HepG2 (cell line): ENCODE results near the gene DOK5. TPM values are rescaled to one million over a fixed set of nuclear protein-coding genes. Genes with fewer than 3 reads are reported as not detected.

ENCODE experiments used
- ATAC-seq: fragments of 200-7000 bp; cut with Tn5 transposase; 3 replicates; pipeline ENCODE4 v1.9.1; 2020; ENCODE audit warnings: mild to moderate bottlenecking, moderate library complexity
- BruUV-seq: library from RNA; stranded (reverse); fragments of 400-500 nt; replicated peaks from 2 replicates; lab custom pipeline; 2021; lab: Mats Ljungman, UMichigan
- CTCF ChIA-PET: fragments of 300-600 bp; formaldehyde crosslinking; extraction: SDS; loops from one replicate; lab custom pipeline; 2021; ENCODE audit warnings: low total read pairs, inconsistent platforms, low intra/inter-chr PET ratio; lab: Yijun Ruan, JAX
- POLR2A ChIA-PET: fragments of 350-600 bp; sonication (Branson Sonifier 250); formaldehyde crosslinking; loops from one replicate; lab custom pipeline; 2020; ENCODE audit warnings: antibody characterized with exemption, inconsistent platforms; lab: Yijun Ruan, JAX
- DNase-seq: peaks from one replicate; pipeline ENCODE4 v3.0.0-alpha.2; 2015; ENCODE audit warnings: low spot score
- FAIRE-seq: peaks from 3 replicates; lab custom pipeline; 2011; peaks lifted over from hg19 to GRCh38; lab: Jason Lieb, UNC
- H2AFZ ChIP-seq: one replicate; pipeline ENCODE4 v1.6.1; 2011; ENCODE audit warnings: low read length, inconsistent platforms
- H3K27ac ChIP-seq: fragments of 300-600 bp; 3 replicates; pipeline ENCODE4 v1.8.0; 2011; ENCODE audit warnings: mixed run types, mild to moderate bottlenecking, mixed read lengths, low read length, inconsistent platforms; ENCODE audit not compliant: insufficient read depth; ENCODE audit errors: extremely low read length
- H3K27me3 ChIP-seq, 2 experiments: fragments of 200-600 bp in 1 of 2; 2 replicates in 1 of 2; 3 replicates in 1 of 2; pipeline versions ENCODE4 v1.6.0 to v1.8.0; 2011; ENCODE audit warnings: low read length in 2 of 2, mild to moderate bottlenecking in 2 of 2, moderate library complexity in 2 of 2, inconsistent platforms in 1 of 2; ENCODE audit not compliant: insufficient read depth in 2 of 2, control insufficient read depth in 1 of 2
- H3K36me3 ChIP-seq, 2 experiments: fragments of 200-600 bp in 1 of 2; replicated peaks in 1 of 2; 2 replicates in 1 of 2; 3 replicates in 1 of 2; pipeline versions ENCODE4 v1.5.1 to v1.8.0; 2011; ENCODE audit warnings: low read length in 2 of 2, inconsistent platforms in 1 of 2; ENCODE audit not compliant: insufficient read depth in 2 of 2, control insufficient read depth in 1 of 2
- H3K4me1 ChIP-seq: 2 replicates; pipeline ENCODE4 v1.5.1; 2012; ENCODE audit warnings: low read length, inconsistent platforms; ENCODE audit not compliant: insufficient read depth
- H3K4me2 ChIP-seq: 2 replicates; pipeline ENCODE4 v1.6.0; 2011; ENCODE audit warnings: low read depth, low read length, inconsistent platforms
- H3K4me3 ChIP-seq, 3 experiments: fragments of 200-600 bp in 1 of 3; sonication (generic), shearing (Covaris generic) in 1 of 3; replicated peaks in 1 of 3; 2 replicates each; pipeline ENCODE4 v1.5.1; 2011 to 2016; ENCODE audit warnings: low read length in 3 of 3, inconsistent platforms in 2 of 3, low read depth in 2 of 3, mild to moderate bottlenecking in 2 of 3, control low read depth in 1 of 3, mixed read lengths in 1 of 3; ENCODE audit not compliant: insufficient read depth in 1 of 3
- H3K79me2 ChIP-seq: one replicate; pipeline ENCODE4 v1.6.1; 2011; ENCODE audit warnings: low read length, inconsistent platforms; ENCODE audit not compliant: insufficient read depth
- H3K9ac ChIP-seq: 2 replicates; pipeline ENCODE4 v1.6.0; 2011; ENCODE audit warnings: mild to moderate bottlenecking, low read depth, low read length, inconsistent platforms; ENCODE audit not compliant: insufficient read depth
- H3K9me3 ChIP-seq: 2 replicates; pipeline ENCODE4 v1.5.1; 2012; ENCODE audit warnings: mild to moderate bottlenecking, low read length
- H4K20me1 ChIP-seq: 2 replicates; pipeline ENCODE4 v1.6.0; 2011; ENCODE audit warnings: inconsistent platforms, mild to moderate bottlenecking, low read length, moderate library complexity; ENCODE audit not compliant: insufficient read depth
- ATF7 ChIP-seq, 2 experiments: fragments of 450-650 bp in 1 of 2; sonication (generic) in 1 of 2; formaldehyde crosslinking in 1 of 2; IDR thresholded peaks; 2 replicates each; pipeline versions ENCODE4 v1.4.0 to v1.6.1; 2016 to 2020; ENCODE audit warnings: antibody characterized with exemption in 1 of 2, mild to moderate bottlenecking in 1 of 2, missing genetic modification reagents in 1 of 2
- CEBPB ChIP-seq: IDR thresholded peaks from 2 replicates; pipeline ENCODE4 v1.6.1; 2011; ENCODE audit warnings: low read depth, low read length, improper control_type of control experiment, borderline replicate concordance
- CHCHD3 ChIP-seq: sonication (generic); formaldehyde crosslinking; IDR thresholded peaks from 2 replicates; pipeline ENCODE4 v1.8.0; 2022; ENCODE audit warnings: mild to moderate bottlenecking, missing genetic modification reagents, moderate library complexity
- MTF2 ChIP-seq: sonication (generic); formaldehyde crosslinking; IDR thresholded peaks from 2 replicates; pipeline ENCODE4 v1.5.0; 2020; ENCODE audit warnings: missing genetic modification reagents, borderline replicate concordance
- PAX8 ChIP-seq: sonication (generic); formaldehyde crosslinking; IDR thresholded peaks from 2 replicates; pipeline ENCODE4 v1.8.0; 2022; ENCODE audit warnings: mild to moderate bottlenecking, missing genetic modification reagents, borderline replicate concordance
- TP53 ChIP-seq: sonication (generic); formaldehyde crosslinking; conservative IDR thresholded peaks from 2 replicates; pipeline ENCODE4 v1.4.0; 2020; ENCODE audit warnings: missing genetic modification reagents
- USF2 ChIP-seq, 2 experiments: sonication (generic) in 1 of 2; formaldehyde crosslinking in 1 of 2; IDR thresholded peaks; 2 replicates each; pipeline versions ENCODE4 v1.5.1 to v1.6.1; 2011 to 2020; ENCODE audit warnings: borderline replicate concordance in 1 of 2, low read depth in 1 of 2, low read length in 1 of 2, mild to moderate bottlenecking in 1 of 2, missing genetic modification reagents in 1 of 2, moderate library complexity in 1 of 2
- ZFP91 ChIP-seq: sonication (generic); formaldehyde crosslinking; IDR thresholded peaks from 2 replicates; pipeline ENCODE4 v1.9.0; 2022; ENCODE audit warnings: missing genetic modification reagents, mild to moderate bottlenecking, borderline replicate concordance
- ZNF543 ChIP-seq: sonication (generic); formaldehyde crosslinking; IDR thresholded peaks from 2 replicates; pipeline ENCODE4 v1.4.0; 2020; ENCODE audit warnings: mild to moderate bottlenecking, missing genetic modification reagents
- ZNF768 ChIP-seq: sonication (generic); formaldehyde crosslinking; IDR thresholded peaks from 2 replicates; pipeline ENCODE4 v1.4.0; 2020; ENCODE audit warnings: missing genetic modification reagents
- ZNF772 ChIP-seq: sonication (generic); formaldehyde crosslinking; IDR thresholded peaks from 2 replicates; pipeline ENCODE4 v1.5.0; 2020; ENCODE audit warnings: mild to moderate bottlenecking, missing genetic modification reagents
- WGBS: methylation state at CpG from one replicate; pipeline ENCODE4 v1.1.6; 2017; ENCODE audit warnings: low lambda C conversion rate; 5-methylcytosine and 5-hydroxymethylcytosine counted together
- in situ Hi-C: cut with HindIII; loops from 2 replicates; pipeline ENCODE4 v1.10.0; 2017; ENCODE audit warnings: low pct_unique_long_range_greater_than_20kb; ENCODE audit not compliant: extremely low pct_ligation_motif_present
- intact Hi-C: fragments of 100-400 bp; cut with micrococcal nuclease; formaldehyde crosslinking; loops from one replicate; pipeline ENCODE4 v1.10.0; 2022; ENCODE audit not compliant: unreplicated experiment
- polyA plus RNA-seq, 8 experiments: library from polyadenylated mRNA; depleted of rRNA in 3 of 8; stranded (reverse) in 7 of 8; unstranded in 1 of 8; fragments of >200 nt; fragmentation: Illumina TruSeq in 4 of 8; extraction: Trizol in 4 of 8; gene quantifications; 2 replicates each; pipeline versions ENCODE4 v1.2.1 to v1.2.3, GENCODE V29; 2011 to 2016; ENCODE audit warnings: low read depth in 4 of 8, missing spikeins in 1 of 8, mixed read lengths in 1 of 8; ENCODE audit not compliant: insufficient read depth in 1 of 8
- total RNA-seq, 5 experiments: library from RNA; depleted of rRNA; stranded (reverse); fragments of >200 nt; fragmentation: Illumina TruSeq; extraction: Trizol; gene quantifications; 2 replicates each; pipeline ENCODE4 v1.2.3, GENCODE V29; 2016; ENCODE audit warnings: low read depth in 1 of 5

The DOK5 gene
- total and polyA plus RNA-seq, 2 of the 13 experiments (the other 11 are each of a cell fraction or from before 2014, with no cell fraction given) = not detected

DNA sequence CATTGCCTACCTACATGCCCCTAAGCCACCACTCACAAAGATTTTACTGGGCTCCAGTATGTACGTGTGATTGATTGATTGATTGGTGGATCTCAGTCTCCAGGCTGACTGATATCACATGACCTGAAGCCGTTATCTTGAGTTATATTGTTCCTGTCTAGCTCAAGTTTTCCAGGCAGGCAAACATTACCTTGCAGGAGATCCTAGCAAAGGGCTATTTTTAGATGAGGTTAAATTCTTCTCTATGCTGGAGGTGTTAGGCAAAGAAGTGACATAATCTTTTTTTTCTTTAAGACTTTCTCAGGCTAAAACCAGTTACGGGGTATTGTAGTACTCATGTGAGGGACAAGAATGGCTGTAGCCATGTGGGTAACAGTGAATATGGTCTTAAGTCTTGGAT is 125.2 kb downstream of the DOK5 start (continued):
- TF ChIP-seq USF2 (IDR thresholded peaks at IDR 0.05; ENCODE audit: low read depth, low read length) (no peak), USF2 (CRISPR knock-in tag; IDR thresholded peaks at IDR 0.05; ENCODE audit: borderline replicate concordance) (no peak), ZNF768 (CRISPR knock-in tag) (no peak), PAX8 (CRISPR knock-in tag) (no peak), ZFP91 (no peak), CHCHD3 (CRISPR knock-in tag) (no peak), ZNF543 (no peak), TP53 (CRISPR knock-in tag) (no peak)

- Histone ChIP-seq H3K4me3 (no peak overlapping the region), H3K27ac (no peak overlapping the region), H3K79me2 (no peaks in the 10 kb centered on the region), H3K9me3 (peaks cover 15% of the 10 kb centered on the region), H3K27me3 (no peaks in the 10 kb centered on the region; a peak in 1 of 5 replicates), H3K4me2 (no peak overlapping the region), H4K20me1 (no peaks in the 10 kb centered on the region), H3K36me3 (no peaks in the 10 kb centered on the region), H3K9ac (no peak overlapping the region), H3K4me1 (no peaks in the 10 kb centered on the region), H2AFZ (no peak overlapping the region)
- FAIRE-seq (no peak), DNase-seq (no peak), ATAC-seq (no peak)
- intact Hi-C loops (no loop called here), in situ Hi-C loops (no loop called here)
- POLR2A ChIA-PET = no interaction called here
- CTCF ChIA-PET = no interaction called here
- WGBS = 5% methylated on average over 10 of the region's 10 CpGs
- no TSS peak for BruUV-seq
- TF ChIP-seq ZNF772 (CRISPR knock-in tag) (no peak), MTF2 (CRISPR knock-in tag) (no peak), ATF7 (IDR thresholded peaks at IDR 0.05) (0 out of 2 replicates have a peak, but pooled peaks have one; percentile 17), ATF7 (CRISPR knock-in tag; IDR thresholded peaks at IDR 0.05) (no peak), CEBPB (peak; percentile 36; the same call in 1 of the 2 replicates)
- TF ChIP-seq, all 625 proteins: peak for 2
Measured at GRCh38 chr20:54601831-54602515, 126.6 kb downstream of the DOK5 start.
